OCI-LY7 (cell line): Measurements from ENCODE around the gene PCBP3.

Experiments used
- CTCF ChIP-seq: fragments of 200-600 bp; sonication (generic); conservative IDR thresholded peaks from 2 replicates; pipeline ENCODE4 v1.5.1; 2014; ENCODE audit warnings: mild to moderate bottlenecking, antibody characterized with exemption, low read length, moderate library complexity, mixed read lengths
- EZH2phosphoT487 ChIP-seq: fragments of 200-600 bp; sonication (generic); IDR thresholded peaks from 2 replicates; pipeline ENCODE4 v1.6.1; 2018; ENCODE audit warnings: low read depth, borderline replicate concordance, mild to moderate bottlenecking, mixed run types, antibody characterized with exemption, low read length, moderate library complexity, mixed read lengths

- TF ChIP-seq EZH2phosphoT487 (no peak), CTCF (no peak)
Observed at GRCh38 chr21:45886610-45887026, 243.1 kb downstream of the PCBP3 start.
